Liver (tissue), 3 donors: ENCODE results near the gene LRIG1.

Experiments
- ATF3 ChIP-seq: IDR thresholded peaks from 2 replicates; pipeline ENCODE4 v1.6.1; 2016; ENCODE audit warnings: antibody characterized with exemption
- FOXA2 ChIP-seq: IDR thresholded peaks from 2 replicates; pipeline ENCODE4 v1.6.1; 2016; ENCODE audit warnings: antibody characterized with exemption
- HNF4G ChIP-seq: IDR thresholded peaks from 2 replicates; pipeline ENCODE4 v1.6.1; 2016; ENCODE audit warnings: antibody characterized with exemption
- RAD21 ChIP-seq, 2 donors: IDR thresholded peaks; 2 replicates each; pipeline ENCODE4 v1.6.1; 2016; ENCODE audit warnings: antibody characterized with exemption in 2 of 2, mild to moderate bottlenecking in 2 of 2
- REST ChIP-seq: IDR thresholded peaks from 2 replicates; pipeline ENCODE4 v1.6.1; 2016; ENCODE audit warnings: antibody characterized with exemption, mild to moderate bottlenecking
- YY1 ChIP-seq: IDR thresholded peaks from 2 replicates; pipeline ENCODE4 v1.6.1; 2016; ENCODE audit warnings: antibody characterized with exemption, mild to moderate bottlenecking
- ZBTB33 ChIP-seq: IDR thresholded peaks from 2 replicates; pipeline ENCODE4 v1.6.1; 2016; ENCODE audit warnings: antibody characterized with exemption
- TF ChIP-seq, protein P1 (sequence below): fragments of 150-350 bp; IDR thresholded peaks from 2 replicates; pipeline ENCODE4 v1.5.1; 2017; ENCODE audit warnings: improper control_type of control experiment, low read depth, low read length; ENCODE audit not compliant: missing input control
- donor health status: healthy.
- donor health status: healthy.

DNA sequence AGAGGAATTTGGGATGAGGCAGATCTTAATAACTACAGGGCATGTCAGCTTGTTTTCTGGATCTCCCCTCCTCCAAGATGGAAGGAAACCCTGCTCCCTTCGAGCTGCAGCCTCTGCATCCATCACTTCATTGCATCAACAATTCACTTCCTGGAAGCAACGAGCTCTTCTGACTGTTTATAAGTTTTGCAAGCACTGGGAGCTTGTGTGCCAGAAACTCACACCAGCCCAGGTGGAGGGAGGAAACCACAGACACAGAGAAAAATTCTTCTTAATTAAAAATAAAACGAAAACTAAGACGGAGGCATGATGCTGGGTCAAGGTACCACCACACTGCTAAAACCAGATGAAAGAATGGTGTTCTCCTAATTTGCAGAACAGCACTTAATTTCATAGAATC lies 10.6 kb downstream of the LRIG1 start:
- no peak for TF ChIP-seq REST
- TF ChIP-seq, protein P1, sequence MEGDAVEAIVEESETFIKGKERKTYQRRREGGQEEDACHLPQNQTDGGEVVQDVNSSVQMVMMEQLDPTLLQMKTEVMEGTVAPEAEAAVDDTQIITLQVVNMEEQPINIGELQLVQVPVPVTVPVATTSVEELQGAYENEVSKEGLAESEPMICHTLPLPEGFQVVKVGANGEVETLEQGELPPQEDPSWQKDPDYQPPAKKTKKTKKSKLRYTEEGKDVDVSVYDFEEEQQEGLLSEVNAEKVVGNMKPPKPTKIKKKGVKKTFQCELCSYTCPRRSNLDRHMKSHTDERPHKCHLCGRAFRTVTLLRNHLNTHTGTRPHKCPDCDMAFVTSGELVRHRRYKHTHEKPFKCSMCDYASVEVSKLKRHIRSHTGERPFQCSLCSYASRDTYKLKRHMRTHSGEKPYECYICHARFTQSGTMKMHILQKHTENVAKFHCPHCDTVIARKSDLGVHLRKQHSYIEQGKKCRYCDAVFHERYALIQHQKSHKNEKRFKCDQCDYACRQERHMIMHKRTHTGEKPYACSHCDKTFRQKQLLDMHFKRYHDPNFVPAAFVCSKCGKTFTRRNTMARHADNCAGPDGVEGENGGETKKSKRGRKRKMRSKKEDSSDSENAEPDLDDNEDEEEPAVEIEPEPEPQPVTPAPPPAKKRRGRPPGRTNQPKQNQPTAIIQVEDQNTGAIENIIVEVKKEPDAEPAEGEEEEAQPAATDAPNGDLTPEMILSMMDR, result no peak
- no peak for TF ChIP-seq FOXA2
- TF ChIP-seq ZBTB33, result no peak
- no peak for TF ChIP-seq RAD21 (IDR thresholded peaks at IDR 0.05)
- no peak for TF ChIP-seq HNF4G
- no peak for TF ChIP-seq YY1
- no peak for TF ChIP-seq ATF3
